GM12892 (cell line): Measurements from ENCODE around the gene RADX.

Experiments
- POLR2A ChIP-seq: IDR thresholded peaks from 2 replicates; pipeline ENCODE4 v1.6.1; 2011; ENCODE audit warnings: low read depth, low read length, control low read depth
- TAF1 ChIP-seq: IDR thresholded peaks from 2 replicates; pipeline ENCODE4 v1.6.1; 2011; ENCODE audit warnings: low read depth, mild to moderate bottlenecking, control low read depth, low read length, borderline replicate concordance

- TF ChIP-seq TAF1 (no peak), POLR2A (no peak)
These were observed 114.2 kb downstream of the RADX start for GRCh38 chrX:106725931-106726330.
